OCI-LY1 (cell line): ENCODE results near the gene ESPL1.

Source experiments
- H2AFZ ChIP-seq: fragments of 200-600 bp; sonication (generic), shearing (Covaris generic); 2 replicates; pipeline ENCODE4 v1.6.0; 2014; ENCODE audit warnings: antibody characterized with exemption, mild to moderate bottlenecking, low read length
- H3F3A ChIP-seq: fragments of 200-600 bp; sonication (generic), shearing (Covaris generic); 2 replicates; pipeline ENCODE4 v1.6.0; 2014; ENCODE audit warnings: mild to moderate bottlenecking, antibody characterized with exemption, low read length, moderate library complexity; ENCODE audit not compliant: insufficient read depth
- H3K27ac ChIP-seq: fragments of 200-600 bp; sonication (generic); 2 replicates; pipeline ENCODE4 v1.5.1; 2014; ENCODE audit warnings: low read length, mixed run types, mild to moderate bottlenecking, low read depth; ENCODE audit not compliant: poor library complexity, severe bottlenecking
- H3K27me3 ChIP-seq: fragments of 200-600 bp; sonication (generic); 2 replicates; pipeline ENCODE4 v1.6.0; 2014; ENCODE audit warnings: antibody characterized with exemption, mild to moderate bottlenecking, low read length, moderate library complexity; ENCODE audit not compliant: insufficient read depth
- H3K36me3 ChIP-seq: fragments of 200-600 bp; sonication (generic); 2 replicates; pipeline ENCODE4 v1.6.1; 2014; ENCODE audit warnings: mild to moderate bottlenecking, antibody characterized with exemption, low read length, moderate library complexity, mixed read lengths; ENCODE audit not compliant: insufficient read depth
- H3K4me1 ChIP-seq: fragments of 200-600 bp; sonication (generic); 2 replicates; pipeline ENCODE4 v1.5.1; 2014; ENCODE audit warnings: mild to moderate bottlenecking, low read length, moderate library complexity; ENCODE audit not compliant: insufficient read depth, severe bottlenecking
- H3K4me2 ChIP-seq: fragments of 200-600 bp; sonication (generic), shearing (Covaris generic); 2 replicates; pipeline ENCODE4 v1.6.1; 2014; ENCODE audit warnings: low read length
- H3K4me3 ChIP-seq: fragments of 200-600 bp; sonication (generic); 2 replicates; pipeline ENCODE4 v1.5.1; 2014; ENCODE audit warnings: low read length, low read depth, mild to moderate bottlenecking, mixed read lengths; ENCODE audit not compliant: poor library complexity, severe bottlenecking
- H3K79me2 ChIP-seq: fragments of 200-600 bp; shearing (Covaris generic); 2 replicates; pipeline ENCODE4 v1.6.1; 2016; ENCODE audit warnings: mixed run types, low read length, mixed read lengths; ENCODE audit not compliant: insufficient read depth
- H3K9ac ChIP-seq: fragments of 200-600 bp; sonication (generic), shearing (Covaris generic); 2 replicates; pipeline ENCODE4 v1.6.1; 2014; ENCODE audit warnings: mild to moderate bottlenecking, low read length, mixed read lengths
- H3K9me2 ChIP-seq: fragments of 200-600 bp; sonication (generic), shearing (Covaris generic); 2 replicates; pipeline ENCODE4 v1.6.1; 2014; ENCODE audit warnings: low read depth, mild to moderate bottlenecking, low read length, mixed read lengths
- H3K9me3 ChIP-seq: fragments of 200-600 bp; shearing (Covaris generic); 2 replicates; pipeline ENCODE4 v1.6.1; 2014; ENCODE audit warnings: low read length, mixed read lengths
- H4K20me1 ChIP-seq: fragments of 200-600 bp; sonication (generic), shearing (Covaris generic); 2 replicates; pipeline ENCODE4 v1.6.0; 2016; ENCODE audit warnings: mild to moderate bottlenecking, low read length; ENCODE audit not compliant: insufficient read depth
- EZH2 ChIP-seq: fragments of 200-600 bp; sonication (generic), shearing (Covaris generic); IDR thresholded peaks from 2 replicates; pipeline ENCODE4 v1.8.0; 2017; ENCODE audit warnings: borderline replicate concordance, mixed run types, mild to moderate bottlenecking, antibody characterized with exemption, low read length, moderate library complexity, mixed read lengths
- TF ChIP-seq, protein P1 (sequence below): fragments of 200-600 bp; sonication (generic), shearing (Covaris generic); IDR thresholded peaks from 2 replicates; pipeline ENCODE4 v1.5.1; 2017; ENCODE audit warnings: mild to moderate bottlenecking, antibody characterized with exemption, low read length, moderate library complexity, mixed read lengths

ESPL1 gene

DNA sequence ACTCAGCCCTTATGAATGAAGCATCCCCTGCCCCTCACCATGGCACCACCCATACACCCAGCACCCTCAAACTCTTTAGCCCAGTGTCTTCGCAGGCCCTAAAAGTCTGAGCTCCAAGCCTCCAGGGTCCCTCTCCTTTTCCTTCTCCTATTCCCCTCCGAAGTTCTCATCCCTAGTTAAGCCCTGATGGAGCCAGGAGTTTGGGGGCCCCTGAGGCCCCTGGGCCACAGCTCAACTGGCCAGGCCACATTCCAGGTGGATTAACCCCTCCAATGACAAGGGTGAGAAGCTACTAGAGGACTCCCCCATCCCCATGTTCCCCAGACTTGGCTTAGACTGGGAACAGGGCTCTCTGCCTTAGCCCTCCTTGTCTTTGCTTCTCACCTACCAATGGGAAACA lies 38.6 kb upstream of the ESPL1 start:
- H3K9ac ChIP-seq: no peak overlapping the region
- no peak overlapping the region for H2AFZ ChIP-seq
- H3K9me3 ChIP-seq: no peaks in the 10 kb centered on the region
- H3K36me3 ChIP-seq: no peaks in the 10 kb centered on the region
- no peak overlapping the region for H3K27ac ChIP-seq
- no peaks in the 10 kb centered on the region for H3K79me2 ChIP-seq
- H4K20me1 ChIP-seq: no peaks in the 10 kb centered on the region
- no peaks in the 10 kb centered on the region for H3K9me2 ChIP-seq
- H3K27me3 ChIP-seq: peaks cover 3% of the 10 kb centered on the region; the same call in 1 of the 2 replicates
- no peak overlapping the region for H3K4me3 ChIP-seq
- H3K4me2 ChIP-seq: no peak overlapping the region
- H3F3A ChIP-seq: no peaks in the 10 kb centered on the region
- TF ChIP-seq EZH2: no peak
- TF ChIP-seq, protein P1, sequence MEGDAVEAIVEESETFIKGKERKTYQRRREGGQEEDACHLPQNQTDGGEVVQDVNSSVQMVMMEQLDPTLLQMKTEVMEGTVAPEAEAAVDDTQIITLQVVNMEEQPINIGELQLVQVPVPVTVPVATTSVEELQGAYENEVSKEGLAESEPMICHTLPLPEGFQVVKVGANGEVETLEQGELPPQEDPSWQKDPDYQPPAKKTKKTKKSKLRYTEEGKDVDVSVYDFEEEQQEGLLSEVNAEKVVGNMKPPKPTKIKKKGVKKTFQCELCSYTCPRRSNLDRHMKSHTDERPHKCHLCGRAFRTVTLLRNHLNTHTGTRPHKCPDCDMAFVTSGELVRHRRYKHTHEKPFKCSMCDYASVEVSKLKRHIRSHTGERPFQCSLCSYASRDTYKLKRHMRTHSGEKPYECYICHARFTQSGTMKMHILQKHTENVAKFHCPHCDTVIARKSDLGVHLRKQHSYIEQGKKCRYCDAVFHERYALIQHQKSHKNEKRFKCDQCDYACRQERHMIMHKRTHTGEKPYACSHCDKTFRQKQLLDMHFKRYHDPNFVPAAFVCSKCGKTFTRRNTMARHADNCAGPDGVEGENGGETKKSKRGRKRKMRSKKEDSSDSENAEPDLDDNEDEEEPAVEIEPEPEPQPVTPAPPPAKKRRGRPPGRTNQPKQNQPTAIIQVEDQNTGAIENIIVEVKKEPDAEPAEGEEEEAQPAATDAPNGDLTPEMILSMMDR: no peak
- peaks cover 6% of the 10 kb centered on the region for H3K4me1 ChIP-seq

DNA sequence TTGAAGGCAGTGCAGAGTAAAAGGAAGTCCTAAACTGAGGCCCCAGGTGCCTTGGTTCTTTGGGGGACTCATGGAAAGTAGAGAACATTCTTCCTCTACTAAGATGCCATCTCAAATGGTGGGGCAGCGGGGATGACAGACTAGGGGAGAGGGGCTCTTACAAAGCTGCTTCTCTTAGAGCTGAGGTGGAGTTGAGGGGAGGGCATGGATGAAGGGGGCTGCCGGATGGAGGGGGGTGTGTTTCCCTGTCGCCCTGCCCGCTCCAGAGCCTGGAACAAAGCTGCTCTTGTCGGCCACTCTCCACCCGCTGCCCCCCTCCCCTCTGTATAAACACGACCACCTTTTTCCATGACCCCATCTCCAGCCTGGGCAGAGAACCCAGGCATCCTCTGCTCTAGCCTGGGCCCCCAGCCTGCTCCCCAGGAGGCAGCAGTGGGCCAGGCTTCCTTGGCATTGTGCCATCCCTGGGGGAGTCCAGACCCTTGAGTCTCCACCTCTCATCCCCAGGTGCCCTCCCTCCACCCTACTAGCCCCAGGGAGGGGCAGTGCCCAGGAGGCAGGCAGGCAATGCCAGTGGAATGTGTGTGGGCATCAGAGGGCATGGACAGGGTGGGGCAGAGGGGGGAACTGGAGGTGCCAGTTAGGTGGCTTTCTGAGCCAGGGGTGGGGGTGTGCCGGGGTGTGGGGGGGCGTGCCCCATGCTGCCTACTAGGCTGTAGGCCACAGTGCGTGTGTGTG lies 37.8 kb upstream of the ESPL1 start:
- H3K4me1 ChIP-seq: peaks cover 6% of the 10 kb centered on the region
- no peak overlapping the region for H2AFZ ChIP-seq
- H3K27ac ChIP-seq: no peak overlapping the region
- H3K4me2 ChIP-seq: no peak overlapping the region
- no peak overlapping the region for H3K9ac ChIP-seq
- no peaks in the 10 kb centered on the region for H3K9me2 ChIP-seq
- H3K9me3 ChIP-seq: no peaks in the 10 kb centered on the region
- H3K36me3 ChIP-seq: no peaks in the 10 kb centered on the region
- no peaks in the 10 kb centered on the region for H3K79me2 ChIP-seq
- no peak for TF ChIP-seq EZH2
- TF ChIP-seq, protein P1: no peak
- H3K27me3 ChIP-seq: peaks cover 3% of the 10 kb centered on the region; the same call in 1 of the 2 replicates
- H3K4me3 ChIP-seq: no peak overlapping the region
- no peaks in the 10 kb centered on the region for H3F3A ChIP-seq
- no peaks in the 10 kb centered on the region for H4K20me1 ChIP-seq

DNA sequence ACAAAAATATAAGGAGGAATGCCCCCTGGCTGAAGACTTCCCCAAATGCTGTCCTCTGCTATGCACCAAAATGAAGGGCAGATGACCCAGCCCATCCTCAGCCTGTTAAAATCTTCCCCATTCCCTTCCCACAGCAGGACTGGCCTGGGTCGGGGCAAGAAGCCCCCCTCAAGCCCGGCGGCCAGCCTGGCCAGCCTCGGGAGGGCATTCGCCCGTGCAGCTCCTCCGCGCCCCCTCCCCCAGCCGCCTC lies 36.5 kb upstream of the ESPL1 start:
- Histone ChIP-seq H3K27me3 (peaks cover 3% of the 10 kb centered on the region; the same call in 1 of the 2 replicates), H3F3A (no peaks in the 10 kb centered on the region), H3K79me2 (no peaks in the 10 kb centered on the region), H4K20me1 (no peaks in the 10 kb centered on the region), H3K27ac (no peak overlapping the region), H3K4me2 (peak overlapping the region; percentile 68), H3K9me2 (no peaks in the 10 kb centered on the region), H3K4me3 (peak overlapping the region; percentile 46), H3K9me3 (no peaks in the 10 kb centered on the region), H2AFZ (no peak overlapping the region), H3K36me3 (no peaks in the 10 kb centered on the region), H3K4me1 (peaks cover 6% of the 10 kb centered on the region), H3K9ac (peak overlapping the region; percentile 14; the same call in 1 of the 2 replicates)
- TF ChIP-seq, protein P1: no peak
- no peak for TF ChIP-seq EZH2
